GM12878 (cell line): ENCODE results near the gene NCOA6. TPM values are rescaled to one million over a fixed set of nuclear protein-coding genes. Genes with fewer than 3 reads are reported as not detected.

Experiments
- ATAC-seq: fragments of 200-7000 bp; cut with Tn5 transposase; 3 replicates; pipeline ENCODE4 v1.9.1; 2020; ENCODE audit warnings: mild to moderate bottlenecking, moderate library complexity
- BruUV-seq: library from RNA; stranded (reverse); fragments of 400-500 nt; replicated peaks from 2 replicates; lab custom pipeline; 2021; lab: Mats Ljungman, UMichigan
- CTCF ChIA-PET: fragments of 300-600 bp; sonication (Branson Sonifier 250); formaldehyde crosslinking; extraction: SDS; loops from one replicate; lab custom pipeline; 2021; ENCODE audit warnings: inconsistent platforms; lab: Yijun Ruan, JAX
- POLR2A ChIA-PET: fragments of 350-600 bp; formaldehyde crosslinking; extraction: SDS; loops from one replicate; lab custom pipeline; 2021; ENCODE audit warnings: inconsistent platforms; lab: Charles Lee
- RAD21 ChIA-PET: fragments of 300-600 bp; sonication (Branson Sonifier 250); formaldehyde crosslinking; loops from one replicate; lab custom pipeline; 2023; ENCODE audit warnings: antibody characterized with exemption; ENCODE audit not compliant: unreplicated experiment; lab: Charles Lee
- SMC1A ChIA-PET: fragments of 300-600 bp; sonication (Branson Sonifier 250); formaldehyde crosslinking; loops from one replicate; lab custom pipeline; 2023; ENCODE audit not compliant: unreplicated experiment, uncharacterized antibody; lab: Charles Lee
- DNase-seq: peaks from one replicate; pipeline ENCODE4 v3.0.0-alpha.2; 2011; ENCODE audit warnings: low read depth, low spot score
- FAIRE-seq: peaks from 3 replicates; lab custom pipeline; 2011; peaks lifted over from hg19 to GRCh38; lab: Jason Lieb, UNC
- H2AFZ ChIP-seq: 2 replicates; pipeline ENCODE4 v1.6.0; 2011; ENCODE audit warnings: low read depth, low read length, control low read depth; ENCODE audit not compliant: control insufficient read depth
- H3K27ac ChIP-seq: 2 replicates; pipeline ENCODE4 v1.5.1; 2011; ENCODE audit warnings: control low read depth; ENCODE audit not compliant: control insufficient read depth, insufficient read depth
- H3K27me3 ChIP-seq, 2 experiments: replicated peaks in 1 of 2; 2 replicates each; pipeline versions ENCODE4 v1.6.0 to v1.6.1; 2011; ENCODE audit warnings: low read length in 1 of 2; ENCODE audit not compliant: control insufficient read depth in 2 of 2, insufficient read depth in 2 of 2
- H3K36me3 ChIP-seq, 2 experiments: 2 replicates each; pipeline ENCODE4 v1.5.1; 2011; ENCODE audit warnings: low read length in 1 of 2; ENCODE audit not compliant: control insufficient read depth in 2 of 2, insufficient read depth in 2 of 2
- H3K4me1 ChIP-seq: 2 replicates; pipeline ENCODE4 v1.6.1; 2011; ENCODE audit warnings: mild to moderate bottlenecking, low read length, moderate library complexity, mixed read lengths; ENCODE audit not compliant: control insufficient read depth, insufficient read depth
- H3K4me2 ChIP-seq: 2 replicates; pipeline ENCODE4 v1.6.0; 2011; ENCODE audit warnings: control low read depth; ENCODE audit not compliant: control insufficient read depth, insufficient read depth
- H3K4me3 ChIP-seq: fragments of 200-600 bp; sonication (generic); 2 replicates; pipeline ENCODE4 v1.5.1; 2016
- H3K79me2 ChIP-seq: 2 replicates; pipeline ENCODE4 v1.6.0; 2011; ENCODE audit warnings: low read length; ENCODE audit not compliant: control insufficient read depth, insufficient read depth
- H3K9ac ChIP-seq: 2 replicates; pipeline ENCODE4 v1.8.0; 2011; ENCODE audit warnings: low read length, control low read depth, mixed read lengths; ENCODE audit not compliant: control insufficient read depth, insufficient read depth
- H3K9me3 ChIP-seq: replicated peaks from 3 replicates; pipeline ENCODE4 v1.5.1; 2011; ENCODE audit warnings: mild to moderate bottlenecking, low read length; ENCODE audit not compliant: control insufficient read depth, insufficient read depth
- H4K20me1 ChIP-seq: 2 replicates; pipeline ENCODE4 v1.6.0; 2011; ENCODE audit not compliant: control insufficient read depth, insufficient read depth
- EGR1 ChIP-seq, 2 experiments: IDR thresholded peaks; 1 replicate in 1 of 2; 2 replicates in 1 of 2; pipeline ENCODE4 v1.6.1; 2011 to 2012; ENCODE audit warnings: low read depth in 2 of 2, low read length in 2 of 2, borderline replicate concordance in 1 of 2, mild to moderate bottlenecking in 1 of 2, moderate library complexity in 1 of 2
- HDGF ChIP-seq: fragments of 450-650 bp; IDR thresholded peaks from 2 replicates; pipeline ENCODE4 v1.6.1; 2016; ENCODE audit warnings: antibody characterized with exemption
- KDM1A ChIP-seq: fragments of 200-600 bp; sonication (generic); IDR thresholded peaks from 2 replicates; pipeline ENCODE4 v1.6.1; 2016; ENCODE audit warnings: borderline replicate concordance
- MEF2A ChIP-seq: IDR thresholded peaks from 2 replicates; pipeline ENCODE4 v1.6.1; 2011; ENCODE audit warnings: low read depth, mild to moderate bottlenecking, low read length, moderate library complexity; ENCODE audit not compliant: insufficient read depth
- NFYB ChIP-seq: IDR thresholded peaks from 2 replicates; pipeline ENCODE4 v1.6.1; 2011; ENCODE audit warnings: low read depth, mild to moderate bottlenecking, low read length, improper control_type of control experiment, moderate library complexity; ENCODE audit not compliant: insufficient read depth
- NR2C1 ChIP-seq: fragments of 450-650 bp; IDR thresholded peaks from 2 replicates; pipeline ENCODE4 v1.6.1; 2017; ENCODE audit warnings: antibody characterized with exemption, mild to moderate bottlenecking, moderate library complexity
- SMARCA5 ChIP-seq: fragments of 450-650 bp; IDR thresholded peaks from 2 replicates; pipeline ENCODE4 v1.6.1; 2017; ENCODE audit warnings: mild to moderate bottlenecking
- WGBS: methylation state at CpG from one replicate; pipeline ENCODE4 v1.1.6; 2016; ENCODE audit warnings: low lambda C conversion rate; ENCODE audit not compliant: insufficient replicate concordance, insufficient coverage; ENCODE audit errors: missing lambda C conversion rate; 5-methylcytosine and 5-hydroxymethylcytosine counted together
- in situ Hi-C: fragments of 300-500 bp; cut with MboI; formaldehyde crosslinking; loops from 9 replicates; pipeline ENCODE4 v1.14.3; 2018; ENCODE audit warnings: mixed read lengths
- intact Hi-C: fragments of 100-400 bp; cut with micrococcal nuclease; formaldehyde crosslinking; loops from one replicate; pipeline ENCODE4 v1.14.2; 2022; ENCODE audit not compliant: unreplicated experiment
- polyA plus RNA-seq, 11 experiments: library from polyadenylated mRNA; depleted of rRNA in 4 of 11; unstranded in 6 of 11; stranded (reverse) in 5 of 11; fragments of >200 nt; fragmentation: Nextera tagmentation in 4 of 11; fragmentation: Illumina TruSeq in 1 of 11; extraction: Ambion mirVana in 4 of 11; extraction: Trizol in 1 of 11; gene quantifications; 1 replicate in 1 of 11; 2 replicates in 10 of 11; pipeline versions ENCODE4 v1.2.1 to v1.2.3, GENCODE V29; 2011 to 2016; ENCODE audit warnings: inconsistent platforms in 2 of 11, missing spikeins in 2 of 11, low read depth in 1 of 11
- total RNA-seq, 4 experiments: library from RNA; depleted of rRNA in 3 of 4; stranded (reverse); fragments of >200 nt in 3 of 4; fragmentation: Illumina TruSeq in 1 of 4; extraction: Trizol in 1 of 4; gene quantifications; 2 replicates each; pipeline versions ENCODE4 v1.2.1 to v1.2.3, GENCODE V29; 2013 to 2021
- TF ChIP-seq, protein P1 (sequence below): fragments of 450-650 bp; formaldehyde crosslinking; IDR thresholded peaks from 2 replicates; pipeline ENCODE4 v1.4.0; 2022; ENCODE audit warnings: mild to moderate bottlenecking, moderate library complexity
- TF ChIP-seq, protein P2 (sequence below): fragments of 450-650 bp; IDR thresholded peaks from 2 replicates; pipeline ENCODE4 v1.6.1; 2016; ENCODE audit warnings: mild to moderate bottlenecking
- TF ChIP-seq, protein P3 (sequence below): fragments of 450-650 bp; IDR thresholded peaks from 2 replicates; pipeline ENCODE4 v1.6.1; 2017; ENCODE audit warnings: mild to moderate bottlenecking, low read depth, inconsistent platforms; ENCODE audit not compliant: poor library complexity, severe bottlenecking
- TF ChIP-seq, protein P4 (sequence below): fragments of 450-650 bp; IDR thresholded peaks from 2 replicates; pipeline ENCODE4 v1.6.1; 2018; ENCODE audit warnings: borderline replicate concordance, mild to moderate bottlenecking; ENCODE audit not compliant: partially characterized antibody

NCOA6 gene
- total and polyA plus RNA-seq, 10 of the 15 experiments (the other 5 are each of a cell fraction or from before 2014, with no cell fraction given) = 6.1 to 20.6 (median 12.6) TPM

DNA sequence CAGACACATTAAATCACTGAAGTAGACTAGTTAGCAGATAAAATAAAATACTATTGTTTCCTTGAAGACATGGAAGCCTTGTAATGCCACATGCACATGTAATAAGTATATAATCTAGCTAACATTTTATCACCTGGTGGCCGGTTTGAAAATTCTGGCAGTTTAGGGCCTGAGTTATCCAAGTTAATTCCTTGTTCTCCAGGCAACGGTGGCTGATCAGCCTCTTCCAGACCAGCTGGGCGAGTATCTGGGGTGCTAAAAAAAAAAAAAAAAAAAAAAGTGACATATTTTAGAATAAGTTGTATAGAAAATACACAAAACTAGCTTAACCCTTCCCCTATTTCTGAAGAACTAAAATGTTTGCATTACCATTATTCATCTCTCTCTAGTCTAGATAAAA is 78.8 kb downstream of the NCOA6 start:
- H4K20me1 ChIP-seq = no peaks in the 10 kb centered on the region
- in situ Hi-C loops = no loop called here
- ChIA-PET SMC1A (interaction anchor here (0.9 to 2.7 kb wide), 9 partner anchors 10 to 40 kb away, joined by 3 to 24 read pairs (median 5); no protein-coding TSS in a partner anchor), RAD21 (interaction anchor here (1.0 to 2.8 kb wide), 7 partner anchors 9 to 434 kb away, joined by 3 to 21 read pairs (median 6); no protein-coding TSS in a partner anchor), CTCF (interaction anchor here (0.7 to 2.6 kb wide), 7 partner anchors 15 to 296 kb away, joined by 3 to 13 read pairs (median 4); no protein-coding TSS in a partner anchor), POLR2A (interaction anchor here (0.6 to 1.1 kb wide), 4 partner anchors 23 to 317 kb away, joined by 3 to 6 read pairs (median 4); no protein-coding TSS in a partner anchor)
- intact Hi-C loops = no loop called here
- WGBS = 97% methylated on average over 2 of the region's 3 CpGs
- no peak for FAIRE-seq
- H3K27me3 ChIP-seq = no peaks in the 10 kb centered on the region
- H3K9me3 ChIP-seq = no peaks in the 10 kb centered on the region
- peaks cover 11% of the 10 kb centered on the region for H3K4me1 ChIP-seq
- ATAC-seq = no peak
- no TSS peak for BruUV-seq
- H3K4me2 ChIP-seq = no peak overlapping the region
- H3K27ac ChIP-seq = peak overlapping the region; percentile 80; the same call in 1 of the 2 replicates
- H3K9ac ChIP-seq = no peak overlapping the region
- H2AFZ ChIP-seq = no peak overlapping the region
- H3K79me2 ChIP-seq = no peaks in the 10 kb centered on the region
- H3K4me3 ChIP-seq = no peak overlapping the region
- peaks cover 12 to 29% of the 10 kb centered on the region in 2 experiments for H3K36me3 ChIP-seq
- no peak for DNase-seq
- TF ChIP-seq EGR1 (IDR thresholded peaks at IDR 0.05; ENCODE audit: borderline replicate concordance in 1 of 2, low read depth in 2 of 2, low read length in 2 of 2) (no peak), HDGF (no peak), SMARCA5 (no peak), MEF2A (no peak), KDM1A (no peak), NFYB (no peak), NR2C1 (no peak)
- TF ChIP-seq, protein P1, sequence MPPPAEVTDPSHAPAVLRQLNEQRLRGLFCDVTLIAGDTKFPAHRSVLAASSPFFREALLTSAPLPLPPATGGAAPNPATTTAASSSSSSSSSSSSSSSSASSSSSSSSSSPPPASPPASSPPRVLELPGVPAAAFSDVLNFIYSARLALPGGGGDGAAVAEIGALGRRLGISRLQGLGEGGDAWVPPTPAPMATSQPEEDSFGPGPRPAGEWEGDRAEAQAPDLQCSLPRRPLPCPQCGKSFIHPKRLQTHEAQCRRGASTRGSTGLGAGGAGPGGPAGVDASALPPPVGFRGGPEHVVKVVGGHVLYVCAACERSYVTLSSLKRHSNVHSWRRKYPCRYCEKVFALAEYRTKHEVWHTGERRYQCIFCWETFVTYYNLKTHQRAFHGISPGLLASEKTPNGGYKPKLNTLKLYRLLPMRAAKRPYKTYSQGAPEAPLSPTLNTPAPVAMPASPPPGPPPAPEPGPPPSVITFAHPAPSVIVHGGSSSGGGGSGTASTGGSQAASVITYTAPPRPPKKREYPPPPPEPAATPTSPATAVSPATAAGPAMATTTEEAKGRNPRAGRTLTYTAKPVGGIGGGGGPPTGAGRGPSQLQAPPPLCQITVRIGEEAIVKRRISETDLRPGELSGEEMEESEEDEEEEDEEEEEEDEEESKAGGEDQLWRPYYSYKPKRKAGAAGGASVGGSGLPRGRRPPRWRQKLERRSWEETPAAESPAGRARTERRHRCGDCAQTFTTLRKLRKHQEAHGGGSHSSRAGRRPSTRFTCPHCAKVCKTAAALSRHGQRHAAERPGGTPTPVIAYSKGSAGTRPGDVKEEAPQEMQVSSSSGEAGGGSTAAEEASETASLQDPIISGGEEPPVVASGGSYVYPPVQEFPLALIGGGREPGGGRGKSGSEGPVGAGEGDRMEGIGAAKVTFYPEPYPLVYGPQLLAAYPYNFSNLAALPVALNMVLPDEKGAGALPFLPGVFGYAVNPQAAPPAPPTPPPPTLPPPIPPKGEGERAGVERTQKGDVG = no peak
- TF ChIP-seq, protein P2, sequence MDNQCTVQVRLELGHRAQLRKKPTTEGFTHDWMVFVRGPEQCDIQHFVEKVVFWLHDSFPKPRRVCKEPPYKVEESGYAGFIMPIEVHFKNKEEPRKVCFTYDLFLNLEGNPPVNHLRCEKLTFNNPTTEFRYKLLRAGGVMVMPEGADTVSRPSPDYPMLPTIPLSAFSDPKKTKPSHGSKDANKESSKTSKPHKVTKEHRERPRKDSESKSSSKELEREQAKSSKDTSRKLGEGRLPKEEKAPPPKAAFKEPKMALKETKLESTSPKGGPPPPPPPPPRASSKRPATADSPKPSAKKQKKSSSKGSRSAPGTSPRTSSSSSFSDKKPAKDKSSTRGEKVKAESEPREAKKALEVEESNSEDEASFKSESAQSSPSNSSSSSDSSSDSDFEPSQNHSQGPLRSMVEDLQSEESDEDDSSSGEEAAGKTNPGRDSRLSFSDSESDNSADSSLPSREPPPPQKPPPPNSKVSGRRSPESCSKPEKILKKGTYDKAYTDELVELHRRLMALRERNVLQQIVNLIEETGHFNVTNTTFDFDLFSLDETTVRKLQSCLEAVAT = no peak
- TF ChIP-seq, protein P3, sequence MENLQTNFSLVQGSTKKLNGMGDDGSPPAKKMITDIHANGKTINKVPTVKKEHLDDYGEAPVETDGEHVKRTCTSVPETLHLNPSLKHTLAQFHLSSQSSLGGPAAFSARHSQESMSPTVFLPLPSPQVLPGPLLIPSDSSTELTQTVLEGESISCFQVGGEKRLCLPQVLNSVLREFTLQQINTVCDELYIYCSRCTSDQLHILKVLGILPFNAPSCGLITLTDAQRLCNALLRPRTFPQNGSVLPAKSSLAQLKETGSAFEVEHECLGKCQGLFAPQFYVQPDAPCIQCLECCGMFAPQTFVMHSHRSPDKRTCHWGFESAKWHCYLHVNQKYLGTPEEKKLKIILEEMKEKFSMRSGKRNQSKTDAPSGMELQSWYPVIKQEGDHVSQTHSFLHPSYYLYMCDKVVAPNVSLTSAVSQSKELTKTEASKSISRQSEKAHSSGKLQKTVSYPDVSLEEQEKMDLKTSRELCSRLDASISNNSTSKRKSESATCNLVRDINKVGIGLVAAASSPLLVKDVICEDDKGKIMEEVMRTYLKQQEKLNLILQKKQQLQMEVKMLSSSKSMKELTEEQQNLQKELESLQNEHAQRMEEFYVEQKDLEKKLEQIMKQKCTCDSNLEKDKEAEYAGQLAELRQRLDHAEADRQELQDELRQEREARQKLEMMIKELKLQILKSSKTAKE = no peak
- TF ChIP-seq, protein P4, sequence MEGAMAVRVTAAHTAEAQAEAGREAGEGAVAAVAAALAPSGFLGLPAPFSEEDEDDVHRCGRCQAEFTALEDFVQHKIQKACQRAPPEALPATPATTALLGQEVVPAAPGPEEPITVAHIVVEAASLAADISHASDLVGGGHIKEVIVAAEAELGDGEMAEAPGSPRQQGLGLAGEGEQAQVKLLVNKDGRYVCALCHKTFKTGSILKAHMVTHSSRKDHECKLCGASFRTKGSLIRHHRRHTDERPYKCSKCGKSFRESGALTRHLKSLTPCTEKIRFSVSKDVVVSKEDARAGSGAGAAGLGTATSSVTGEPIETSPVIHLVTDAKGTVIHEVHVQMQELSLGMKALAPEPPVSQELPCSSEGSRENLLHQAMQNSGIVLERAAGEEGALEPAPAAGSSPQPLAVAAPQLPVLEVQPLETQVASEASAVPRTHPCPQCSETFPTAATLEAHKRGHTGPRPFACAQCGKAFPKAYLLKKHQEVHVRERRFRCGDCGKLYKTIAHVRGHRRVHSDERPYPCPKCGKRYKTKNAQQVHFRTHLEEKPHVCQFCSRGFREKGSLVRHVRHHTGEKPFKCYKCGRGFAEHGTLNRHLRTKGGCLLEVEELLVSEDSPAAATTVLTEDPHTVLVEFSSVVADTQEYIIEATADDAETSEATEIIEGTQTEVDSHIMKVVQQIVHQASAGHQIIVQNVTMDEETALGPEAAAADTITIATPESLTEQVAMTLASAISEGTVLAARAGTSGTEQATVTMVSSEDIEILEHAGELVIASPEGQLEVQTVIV = no peak
